NK-92 (cell line): ENCODE results near the gene GPR22.

Source experiments
- DNase-seq: peaks from one replicate; lab custom pipeline; 2025; ENCODE audit not compliant: unreplicated experiment; lab: John Stamatoyannopoulos, UW

GPR22 gene

GRCh38 chr7:107474104-107474521, 4.3 kb downstream of the GPR22 start:
- DNase-seq = no peak

DNA sequence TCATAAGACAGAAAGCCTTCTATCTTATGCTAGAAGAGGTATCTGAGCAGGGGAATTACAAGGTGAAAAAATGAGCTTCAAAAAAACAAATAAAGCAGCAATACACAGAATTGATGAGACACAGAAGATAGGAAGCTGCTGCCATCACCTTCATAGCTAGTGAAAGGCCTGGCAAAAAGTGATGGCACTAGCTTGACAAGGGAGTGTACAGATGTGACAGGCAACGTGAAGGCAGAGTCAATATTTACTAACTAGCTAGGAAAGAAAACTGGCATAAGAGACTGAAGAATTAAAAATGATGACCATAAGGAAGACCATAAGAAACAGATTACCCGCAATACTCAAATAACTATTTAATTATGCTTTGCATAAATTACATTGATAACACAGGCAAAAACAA, 9.4 kb downstream of the GPR22 start:
- DNase-seq = no peak

DNA sequence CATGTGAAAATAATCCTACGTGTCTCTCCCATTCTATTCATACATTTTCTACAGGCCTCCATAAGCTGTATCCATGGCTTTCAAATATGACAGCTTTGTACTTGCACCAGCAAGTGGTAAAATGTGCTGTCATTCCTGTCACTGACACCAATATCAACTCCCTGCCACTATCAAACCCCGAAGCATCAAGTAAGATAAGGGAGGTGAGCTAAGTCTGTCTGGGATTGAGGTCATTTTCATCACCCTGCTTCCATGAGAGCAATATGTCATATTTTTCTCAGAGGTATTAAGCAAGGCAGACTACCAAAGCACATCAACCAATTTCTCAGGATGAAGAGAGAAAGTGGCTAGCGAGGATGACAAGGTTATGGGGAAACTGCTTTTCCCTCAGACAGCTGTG, 11.1 kb downstream of the GPR22 start:
- DNase-seq = no peak

DNA sequence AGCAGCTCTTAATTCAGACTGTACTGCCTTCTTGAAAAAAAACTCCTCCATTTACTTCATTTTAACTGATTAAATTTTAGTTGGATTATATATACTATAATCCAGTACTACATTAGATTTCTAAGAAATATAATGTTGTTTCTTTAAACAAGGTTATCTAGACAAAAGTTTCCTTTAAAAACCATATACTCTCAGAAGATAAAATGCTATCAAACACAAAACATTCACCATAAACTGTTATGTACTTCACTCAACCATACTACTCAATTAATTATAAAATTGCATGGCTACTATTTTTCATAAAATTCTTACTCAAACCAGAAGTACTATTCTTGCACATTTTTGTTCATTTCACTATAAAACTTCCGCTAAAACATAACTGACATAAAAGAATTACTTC, 12.7 kb downstream of the GPR22 start:
- no peak for DNase-seq

DNA sequence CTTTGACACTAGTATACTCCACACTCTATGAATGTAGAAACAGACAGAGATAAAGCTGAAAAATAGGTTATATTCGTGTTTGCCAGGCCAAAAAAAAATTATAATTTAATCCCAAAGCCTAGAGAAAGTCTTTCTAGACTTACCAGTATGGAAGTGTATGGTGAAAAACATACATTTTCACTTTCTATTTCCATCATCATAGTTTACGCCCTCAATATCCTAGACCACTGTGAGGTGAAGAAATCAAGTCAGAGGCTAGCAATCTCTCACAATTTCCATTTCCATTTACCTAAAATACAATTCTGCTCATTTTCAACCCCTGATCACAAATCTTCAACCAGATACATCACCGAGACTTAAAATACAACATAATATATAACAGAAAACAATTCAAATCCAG, 16.2 kb downstream of the GPR22 start:
- DNase-seq = no peak

- DNase-seq = no peak
Measured at GRCh38 chr7:107492875-107493274, 23.0 kb downstream of the GPR22 start.

DNA sequence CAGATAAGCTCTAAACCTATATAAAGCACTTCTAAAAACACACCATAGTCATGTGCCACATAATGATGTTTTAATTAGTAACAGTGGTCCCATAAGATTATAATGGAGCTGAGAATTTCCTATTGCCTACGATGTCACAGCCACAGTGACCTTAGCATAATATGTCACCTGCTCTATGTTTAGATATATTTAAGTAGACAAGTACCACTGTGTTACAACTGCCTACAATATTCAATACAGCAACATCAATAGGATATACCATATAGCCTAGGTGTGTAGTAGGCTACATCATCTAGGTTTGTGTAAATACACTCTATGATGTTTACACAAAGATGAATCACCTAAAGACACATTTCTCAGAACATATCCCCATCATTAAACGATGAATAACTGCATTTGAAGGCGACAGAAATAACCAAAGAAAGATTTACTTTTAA, 24.5 kb downstream of the GPR22 start:
- no peak for DNase-seq

DNA sequence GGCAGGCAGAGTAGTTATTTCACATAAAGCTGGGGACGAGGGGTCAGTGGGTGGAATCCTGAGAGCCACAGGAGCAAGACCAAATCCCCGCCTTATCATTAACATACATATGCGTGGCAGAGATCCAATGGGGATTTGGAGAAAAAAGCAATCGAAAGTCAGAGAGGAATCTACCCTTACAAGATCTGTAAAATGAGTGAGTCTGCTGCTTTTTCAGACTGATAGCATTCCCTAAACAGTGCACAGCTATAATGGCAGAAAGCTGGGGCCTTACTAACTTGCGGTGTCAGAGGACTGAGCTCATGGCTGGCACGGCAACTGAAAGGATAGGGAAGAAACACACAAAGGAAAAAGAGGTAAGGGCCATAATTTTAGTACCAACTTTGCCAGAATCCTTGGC, 25.0 kb downstream of the GPR22 start:
- DNase-seq = no peak

GRCh38 chr7:107495516-107495915, 25.7 kb downstream of the GPR22 start:
- no peak for DNase-seq

- DNase-seq = no peak
Measured at GRCh38 chr7:107499731-107500130, 29.9 kb downstream of the GPR22 start.

- DNase-seq = no peak
Measured at GRCh38 chr7:107501593-107501992, 31.7 kb downstream of the GPR22 start.

GRCh38 chr7:107502154-107502553, 32.3 kb downstream of the GPR22 start:
- no peak for DNase-seq

DNA sequence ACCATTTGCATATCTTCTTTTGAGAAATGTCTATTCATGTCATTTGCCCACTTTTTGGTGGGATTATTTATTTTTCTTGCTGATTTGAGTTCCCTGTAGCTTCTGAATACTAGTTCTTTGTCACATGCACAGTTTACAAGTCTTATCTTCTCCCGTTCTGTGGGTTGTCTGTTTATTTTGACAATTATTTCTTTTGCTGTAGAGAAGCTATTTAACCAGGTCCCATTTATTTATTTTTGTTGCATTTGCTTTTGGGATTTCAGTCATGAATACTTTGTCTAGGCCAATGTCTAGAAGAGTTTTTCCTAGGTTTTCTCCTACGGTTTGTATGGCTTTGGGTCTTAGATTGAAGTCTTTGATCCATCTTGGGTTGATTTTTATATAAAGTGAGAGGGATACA, 32.9 kb downstream of the GPR22 start:
- no peak for DNase-seq

DNA sequence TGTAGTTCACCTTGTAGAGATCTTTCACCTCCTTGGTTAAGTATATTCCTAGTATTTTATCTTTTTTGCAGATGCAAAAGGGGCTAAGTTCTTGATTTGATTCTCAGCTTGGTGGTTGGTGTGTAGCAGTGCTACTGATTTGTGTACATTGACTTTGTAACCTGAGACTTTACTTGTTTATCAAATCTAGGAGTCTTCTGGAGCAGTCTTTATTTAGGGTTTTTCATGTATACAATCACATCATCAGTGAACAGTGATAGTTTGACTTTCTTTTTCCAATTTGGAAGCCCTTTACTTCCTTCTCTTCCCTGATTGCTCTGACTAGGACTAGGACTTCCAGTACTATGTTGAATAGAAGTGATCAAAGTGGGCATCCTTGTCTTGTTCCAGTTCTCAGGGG, 33.8 kb downstream of the GPR22 start:
- no peak for DNase-seq

DNA sequence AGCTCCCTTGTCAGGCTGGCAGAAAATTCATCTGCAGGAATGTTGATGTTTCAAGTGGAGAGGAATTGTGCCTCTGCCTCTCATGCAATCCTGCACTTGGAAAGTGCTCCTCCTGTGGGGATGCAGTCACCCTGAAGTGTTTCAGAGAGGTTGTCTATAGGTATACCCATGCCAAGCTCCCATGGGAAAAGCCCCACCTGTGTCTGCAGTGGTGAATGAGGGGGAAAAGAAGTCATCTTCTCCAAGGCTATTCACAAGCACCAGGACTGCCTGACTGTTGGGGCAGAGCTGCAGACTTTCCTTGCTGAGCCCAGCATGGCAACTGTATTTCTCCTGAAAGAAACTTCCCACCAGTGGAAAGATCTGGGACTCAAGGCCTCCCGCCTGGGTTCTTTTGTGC, 35.5 kb downstream of the GPR22 start:
- DNase-seq = no peak

- no peak for DNase-seq
Measured at GRCh38 chr7:107505997-107506673, 36.3 kb downstream of the GPR22 start.

DNA sequence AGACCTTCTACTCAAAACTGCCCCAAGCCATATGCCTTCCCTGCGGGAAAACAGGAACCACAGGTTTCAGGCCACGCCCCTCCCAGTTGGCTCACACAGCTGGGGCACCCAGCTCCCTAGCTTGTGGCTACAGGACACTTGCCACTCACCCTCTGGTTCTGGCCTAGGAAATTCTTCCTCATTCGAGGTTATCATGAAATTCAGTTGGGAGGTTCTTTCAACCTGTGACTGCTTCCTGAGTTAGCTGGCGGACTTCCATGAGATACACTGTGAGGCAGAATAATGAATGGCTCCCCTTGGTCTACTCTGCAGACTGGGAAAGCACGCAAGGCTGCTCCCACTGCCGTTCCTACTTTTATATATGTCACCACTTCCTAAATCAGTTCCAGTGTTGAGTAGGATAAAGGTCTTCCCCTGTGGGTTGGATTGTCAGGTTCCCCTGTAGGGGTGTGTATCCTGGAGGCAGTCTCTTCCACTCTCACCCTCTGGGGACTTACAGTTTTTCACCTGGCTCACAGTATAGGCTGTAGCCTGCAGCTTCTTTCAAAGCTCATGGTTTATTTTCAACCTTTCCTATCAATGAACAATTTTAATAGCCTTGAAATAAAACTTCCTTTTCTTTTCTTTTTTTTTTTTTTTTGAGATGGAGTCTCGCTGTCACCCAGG, 37.0 kb downstream of the GPR22 start:
- DNase-seq = no peak
